ENCODE results near the gene CSN2.

GRCh38 chr4:69994782-69995181, 29.3 kb upstream of the CSN2 start:
- no peak for TF ChIP-seq POLR2A (IDR thresholded peaks at IDR 0.05)
- TF ChIP-seq CTCF (IDR thresholded peaks at IDR 0.05), result no peak
- no peak for TF ChIP-seq EP300 (IDR thresholded peaks at IDR 0.05; ENCODE audit: low read depth)
- TF ChIP-seq POLR2AphosphoS5 (IDR thresholded peaks at IDR 0.05), result no peak

Measured in transverse colon (tissue), 4 donors.